HG03066 (cell line): ENCODE data around the gene SMARCE1.

Source experiments
- ATAC-seq: cut with Tn5 transposase; IDR thresholded peaks from one replicate; pipeline ENCODE4 v1.9.1; 2021; ENCODE audit warnings: low read depth; ENCODE audit not compliant: unreplicated experiment

The SMARCE1 gene

GRCh38 chr17:40647624-40648383 is at the start of gene SMARCE1:
TSS of gene SMARCE1 (minus strand) at chr17:40647818. CDS start at chr17:40645802, 2,016 bp downstream.
- peak; percentile 65 for ATAC-seq

DNA sequence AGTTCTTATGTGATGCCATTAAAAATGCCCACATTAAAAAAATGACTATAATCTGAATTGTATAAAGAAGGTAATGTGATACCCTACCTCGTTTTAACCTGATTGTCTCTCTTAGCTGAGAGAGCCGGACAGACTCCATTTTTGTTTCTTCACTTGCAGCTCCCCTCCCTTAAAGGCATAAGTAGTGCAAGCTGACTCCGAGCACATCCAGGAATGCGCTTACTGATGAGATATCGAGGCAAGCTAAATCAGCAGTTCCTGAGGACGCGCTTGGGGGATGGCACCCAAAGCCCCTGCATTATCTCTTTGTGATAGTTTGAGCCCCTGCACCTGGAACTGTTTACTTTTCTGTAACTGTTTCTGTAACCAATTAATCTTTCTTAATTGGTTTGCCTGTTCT is 49.7 kb upstream of the SMARCE1 start:
- ATAC-seq, result no peak

GRCh38 chr17:40696651-40697072 is 49.0 kb upstream of the SMARCE1 start:
- ATAC-seq, result no peak

- no peak for ATAC-seq
These were observed 48.4 kb upstream of the SMARCE1 start for GRCh38 chr17:40695874-40696472.

DNA sequence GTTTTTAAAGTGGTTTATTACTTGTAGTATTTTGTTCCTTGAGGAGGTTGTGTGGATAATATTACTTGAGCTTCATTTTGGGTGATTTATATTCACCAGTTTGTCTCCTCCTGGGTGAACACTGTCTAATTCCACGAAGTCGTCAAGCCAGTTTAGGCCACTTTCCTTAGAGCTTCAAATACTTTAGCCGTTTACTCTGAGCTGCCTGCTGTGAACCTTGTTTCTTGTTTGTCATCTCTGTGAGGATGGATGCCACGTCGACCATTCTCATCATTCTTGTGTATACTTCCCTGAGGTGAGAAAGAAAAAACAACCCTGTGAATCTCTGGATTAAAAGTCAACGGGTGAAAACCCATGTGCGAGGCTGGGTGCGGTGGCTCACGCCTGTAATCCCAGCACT is 47.0 kb upstream of the SMARCE1 start:
- no peak for ATAC-seq

DNA sequence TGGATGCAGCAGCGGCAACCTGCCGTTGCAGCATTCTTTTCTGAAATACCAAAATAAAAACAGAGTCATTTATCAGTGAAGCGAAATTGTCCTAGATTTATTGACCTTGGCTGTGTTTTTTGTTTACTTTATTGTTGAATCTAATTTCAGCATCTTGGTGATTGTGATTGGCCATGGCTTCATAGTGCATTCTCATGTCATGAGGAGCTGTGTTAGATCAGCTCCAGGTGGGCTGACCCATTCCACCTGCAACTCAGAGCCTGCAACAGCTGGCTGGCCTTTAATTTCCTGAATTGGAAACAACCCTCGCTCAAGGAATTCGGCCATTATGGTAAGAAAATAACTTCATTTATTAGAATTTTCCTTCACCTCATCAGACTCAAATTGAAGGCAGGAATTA is 39.5 kb upstream of the SMARCE1 start:
- no peak for ATAC-seq

- ATAC-seq, result no peak
These were observed 38.6 kb upstream of the SMARCE1 start for GRCh38 chr17:40686192-40686591.

DNA sequence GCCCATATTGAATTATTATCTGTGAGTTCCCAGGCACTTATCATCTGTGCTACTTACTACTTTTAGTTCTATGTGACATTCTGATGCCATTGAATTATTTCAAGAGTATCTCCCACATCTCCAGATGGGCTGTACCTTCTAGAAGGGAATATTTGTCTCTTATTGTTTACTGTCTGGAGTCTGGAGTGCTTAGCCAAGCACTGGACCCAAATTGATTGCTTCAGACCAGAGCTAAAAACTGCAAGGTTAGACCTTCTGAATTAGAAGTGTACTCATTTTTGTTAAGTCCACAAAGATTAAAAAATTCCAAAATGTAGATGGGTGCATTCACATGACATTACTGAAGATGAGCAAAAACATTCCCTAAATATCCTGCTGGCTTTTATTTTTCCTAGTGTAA is 33.4 kb upstream of the SMARCE1 start:
- no peak for ATAC-seq

DNA sequence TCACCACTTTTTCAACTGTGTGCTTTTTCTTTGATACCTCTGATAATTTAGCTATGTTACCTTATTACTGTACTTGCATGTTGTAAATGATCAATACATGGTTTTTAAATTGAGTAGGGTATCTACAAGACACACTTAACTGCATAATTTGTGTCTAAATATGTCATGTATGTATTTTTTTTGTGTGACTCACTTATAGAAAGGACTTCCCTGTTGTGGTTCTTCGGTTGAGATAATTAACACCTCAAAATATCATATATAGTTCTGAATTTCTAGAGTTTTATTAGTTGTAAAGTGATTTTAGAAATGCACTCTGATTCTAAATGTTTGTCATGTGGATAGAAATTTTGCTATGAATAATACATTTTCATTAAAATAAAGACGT is 31.9 kb upstream of the SMARCE1 start:
- no peak for ATAC-seq

GRCh38 chr17:40678902-40679522 is 31.4 kb upstream of the SMARCE1 start:
- ATAC-seq, result no peak

GRCh38 chr17:40675905-40676304 is 28.3 kb upstream of the SMARCE1 start:
- ATAC-seq, result no peak

DNA sequence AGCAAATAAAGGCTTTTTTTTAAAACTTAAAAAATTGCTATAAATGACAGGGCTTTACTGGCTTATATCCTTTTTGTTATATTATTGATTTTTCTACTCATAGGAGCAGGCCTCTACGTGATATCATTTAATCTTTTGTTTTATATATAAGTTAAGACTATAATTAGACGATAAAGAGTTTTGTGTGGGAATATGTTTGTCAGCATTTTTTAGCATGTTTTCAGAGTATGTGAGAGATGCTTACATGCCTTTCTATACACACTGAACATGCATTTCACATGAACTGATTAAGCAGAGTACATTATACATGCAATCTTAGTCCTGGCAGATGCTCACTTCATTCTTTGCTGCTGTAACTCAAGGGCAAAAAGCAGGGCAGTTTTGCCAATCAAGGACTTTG is 25.0 kb upstream of the SMARCE1 start:
- ATAC-seq, result no peak

GRCh38 chr17:40671282-40671681 is 23.7 kb upstream of the SMARCE1 start:
- ATAC-seq, result no peak

DNA sequence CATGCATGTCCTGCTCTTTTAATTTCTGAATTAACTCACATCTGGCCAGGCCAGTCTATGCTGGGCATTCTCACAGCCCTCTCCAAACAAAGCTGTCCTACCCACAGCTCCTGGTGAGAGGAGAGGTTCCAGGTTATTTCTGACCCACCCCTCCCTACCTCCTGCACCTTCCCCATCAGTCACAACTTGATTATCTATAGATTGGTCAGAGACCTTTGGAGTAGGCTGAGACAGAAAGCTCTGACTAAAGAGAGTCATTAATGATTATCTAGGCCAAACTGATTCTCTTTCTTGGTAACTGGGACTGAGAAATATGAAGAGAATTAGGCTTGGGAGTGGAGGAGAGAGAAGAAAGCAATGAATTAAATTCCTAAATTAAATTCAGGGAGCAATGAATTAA is 18.7 kb upstream of the SMARCE1 start:
- ATAC-seq, result no peak

DNA sequence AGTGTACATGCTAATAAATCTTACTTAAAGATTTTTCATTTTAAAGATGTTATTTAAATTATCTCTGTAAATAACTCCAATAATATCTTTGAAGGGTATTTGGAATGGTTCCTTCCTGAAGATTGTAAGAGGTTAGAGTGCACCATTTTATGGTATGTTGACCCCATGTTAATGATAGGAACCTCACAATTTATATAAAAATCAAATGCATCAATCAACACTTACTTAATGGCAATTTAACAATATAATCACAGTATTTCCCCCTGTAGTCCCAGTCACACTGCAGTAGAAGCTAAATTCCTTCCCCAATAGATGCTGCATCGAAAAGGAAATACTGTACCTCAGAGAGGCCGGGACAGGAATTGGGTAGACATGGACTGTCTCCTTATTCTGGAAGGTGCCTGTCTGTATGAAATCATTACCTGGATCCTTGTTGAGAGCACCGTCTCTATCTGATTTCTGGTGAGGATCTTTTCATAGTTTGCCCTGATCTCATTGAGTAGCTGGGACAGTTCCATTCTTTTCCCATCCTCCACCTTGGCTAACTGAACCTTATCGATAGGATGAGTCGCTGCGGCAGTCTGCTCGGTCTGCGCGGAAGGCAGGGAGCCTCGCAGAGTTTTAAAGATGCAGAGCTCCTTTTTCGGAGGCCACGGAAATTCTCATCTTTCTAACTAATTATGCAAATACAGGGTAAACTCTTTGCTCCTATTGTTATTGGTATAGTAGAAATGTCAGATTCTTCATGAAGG is 17.1 kb upstream of the SMARCE1 start, which contains the start of gene KRT222:
Gene KRT222 (minus strand): TSS at position 596 of the 752 bp plus-strand sequence. CDS start 78 bp downstream, at position 518.
- no peak for ATAC-seq

DNA sequence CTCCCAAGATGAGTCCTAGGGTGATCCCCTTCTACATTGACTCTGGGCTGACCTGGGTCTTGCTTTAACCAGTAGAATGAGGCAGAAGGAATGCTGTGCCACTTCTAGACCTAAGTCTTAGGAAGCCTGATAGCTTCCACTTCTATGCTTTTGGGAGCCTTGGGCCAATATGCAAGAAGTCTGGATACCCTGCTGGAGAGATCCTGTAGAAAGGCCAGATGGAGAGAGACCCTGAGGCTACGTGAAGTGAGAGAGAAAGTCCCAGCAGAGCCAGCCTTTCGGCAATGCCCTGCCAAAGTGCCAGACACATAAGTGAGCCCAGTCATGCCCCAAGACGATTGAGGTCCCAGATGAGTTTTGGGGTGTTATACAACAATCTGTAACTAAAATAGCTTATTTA is 15.6 kb upstream of the SMARCE1 start:
- no peak for ATAC-seq

DNA sequence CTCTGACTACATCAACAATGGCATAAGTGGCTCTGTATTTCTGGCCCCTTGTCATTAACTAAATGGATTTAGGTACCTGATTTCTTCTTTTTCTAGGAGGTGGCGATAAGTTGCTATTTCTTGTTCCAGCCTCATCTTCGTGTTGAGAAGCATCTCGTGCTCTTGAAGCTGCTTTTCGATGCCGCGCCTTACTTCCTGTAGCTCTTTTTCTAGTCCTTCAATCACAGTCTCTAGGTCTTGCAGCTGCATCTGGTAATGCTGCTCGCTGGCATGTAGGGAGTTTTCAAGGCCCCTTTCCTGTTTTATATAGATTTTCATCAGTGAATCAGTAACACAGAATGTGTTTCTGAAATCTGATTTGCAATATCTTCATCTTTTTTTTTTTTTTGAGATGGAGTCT is 12.3 kb upstream of the SMARCE1 start:
- no peak for ATAC-seq

DNA sequence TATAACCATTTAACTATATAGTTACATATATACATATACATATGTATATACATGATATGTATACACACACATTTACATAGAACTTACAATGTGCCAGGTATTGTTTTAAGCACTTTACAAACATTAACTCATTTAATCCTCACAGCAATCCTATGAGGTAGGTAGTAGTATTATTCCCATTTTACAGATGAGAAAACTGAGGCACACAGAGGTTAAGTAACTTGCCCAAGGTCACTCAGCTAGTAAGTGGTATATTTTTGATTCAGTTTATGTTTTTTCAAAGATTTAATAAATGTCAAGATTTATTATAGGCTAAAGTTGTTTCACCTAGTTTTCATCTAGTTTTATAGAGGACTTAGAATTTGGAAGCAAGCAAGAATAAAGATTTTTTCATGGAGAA is 10.8 kb upstream of the SMARCE1 start:
- no peak for ATAC-seq

DNA sequence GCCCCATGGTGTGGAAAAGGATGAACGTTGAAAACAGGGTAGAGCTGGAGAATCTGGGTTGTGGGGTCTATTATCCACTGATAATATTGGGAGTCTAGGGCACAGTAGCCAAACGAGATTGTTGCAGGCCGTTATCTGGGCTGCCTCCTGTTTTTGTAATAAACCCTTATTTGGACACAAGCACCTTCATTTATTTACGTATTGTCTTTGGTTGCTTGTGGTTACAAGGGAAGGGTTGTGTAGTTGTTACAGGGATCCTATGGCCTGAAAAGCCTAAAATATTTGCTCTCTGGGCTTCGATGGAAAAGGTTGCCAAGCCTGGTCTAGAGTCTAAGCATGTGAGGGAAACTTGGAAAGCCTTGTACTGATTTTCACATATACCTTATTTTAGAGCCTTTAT is 4.3 kb upstream of the SMARCE1 start:
- no peak for ATAC-seq

GRCh38 chr17:40648384-40648968 is 858 bp upstream of the SMARCE1 start:
- no peak for ATAC-seq
